HL-60 (cell line): ENCODE measurements around the gene PRKACB.

Source experiments
- CTCF ChIP-seq: IDR thresholded peaks from one replicate; pipeline ENCODE4 v1.5.1; 2011; ENCODE audit warnings: low read length, control low read depth, inconsistent platforms; ENCODE audit not compliant: insufficient read depth
- POLR2AphosphoS5 ChIP-seq: IDR thresholded peaks from 2 replicates; pipeline ENCODE4 v1.6.1; 2012; ENCODE audit warnings: low read depth

- TF ChIP-seq CTCF, result no peak
- TF ChIP-seq POLR2AphosphoS5, result no peak
Measured at GRCh38 chr1:84107955-84108354, 36.1 kb upstream of the PRKACB start.
